Measurements from ENCODE around the gene ADAM12.

DNA sequence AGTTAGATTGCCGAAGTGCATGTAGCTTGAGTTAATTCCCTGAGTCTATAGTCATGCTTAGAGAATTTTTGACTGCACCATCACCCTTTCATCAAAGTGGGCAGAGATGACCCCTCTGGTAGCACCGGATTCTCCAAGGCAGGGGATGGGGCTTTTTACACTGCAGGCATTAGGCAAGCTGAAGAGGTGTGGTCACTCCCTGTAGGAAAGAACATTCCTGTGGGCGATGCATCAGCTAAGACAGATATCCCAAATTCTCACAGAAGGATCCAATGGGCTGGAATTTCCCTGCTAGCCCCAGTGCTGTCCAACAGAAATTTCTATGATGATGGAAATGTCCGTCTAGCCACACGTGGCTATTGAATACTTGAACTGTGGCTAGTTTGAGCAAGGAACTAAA is 118.2 kb downstream of the ADAM12 start:
- TF ChIP-seq POLR2A (IDR thresholded peaks at IDR 0.05) = no peak
- TF ChIP-seq, protein P1, sequence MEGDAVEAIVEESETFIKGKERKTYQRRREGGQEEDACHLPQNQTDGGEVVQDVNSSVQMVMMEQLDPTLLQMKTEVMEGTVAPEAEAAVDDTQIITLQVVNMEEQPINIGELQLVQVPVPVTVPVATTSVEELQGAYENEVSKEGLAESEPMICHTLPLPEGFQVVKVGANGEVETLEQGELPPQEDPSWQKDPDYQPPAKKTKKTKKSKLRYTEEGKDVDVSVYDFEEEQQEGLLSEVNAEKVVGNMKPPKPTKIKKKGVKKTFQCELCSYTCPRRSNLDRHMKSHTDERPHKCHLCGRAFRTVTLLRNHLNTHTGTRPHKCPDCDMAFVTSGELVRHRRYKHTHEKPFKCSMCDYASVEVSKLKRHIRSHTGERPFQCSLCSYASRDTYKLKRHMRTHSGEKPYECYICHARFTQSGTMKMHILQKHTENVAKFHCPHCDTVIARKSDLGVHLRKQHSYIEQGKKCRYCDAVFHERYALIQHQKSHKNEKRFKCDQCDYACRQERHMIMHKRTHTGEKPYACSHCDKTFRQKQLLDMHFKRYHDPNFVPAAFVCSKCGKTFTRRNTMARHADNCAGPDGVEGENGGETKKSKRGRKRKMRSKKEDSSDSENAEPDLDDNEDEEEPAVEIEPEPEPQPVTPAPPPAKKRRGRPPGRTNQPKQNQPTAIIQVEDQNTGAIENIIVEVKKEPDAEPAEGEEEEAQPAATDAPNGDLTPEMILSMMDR (IDR thresholded peaks at IDR 0.05) = no peak
- no peak for TF ChIP-seq POLR2AphosphoS5 (IDR thresholded peaks at IDR 0.05)

Measured in prostate gland (tissue), 2 donors.